KOPT-K1 (cell line): ENCODE data around the gene OR2A1.
"Not testable (repeated sequence)": the region's sequence is repeated elsewhere in the genome, so short reads cannot be mapped to it uniquely, and the experiment has no call there.

Experiments used
- H3K27ac ChIP-seq: fragments of 200-600 bp; sonication (generic); 2 replicates; pipeline ENCODE4 v1.5.1; 2016; ENCODE audit warnings: antibody characterized with exemption, mild to moderate bottlenecking, low read depth, low read length; ENCODE audit not compliant: poor library complexity, severe bottlenecking
- H3K36me3 ChIP-seq: fragments of 200-600 bp; sonication (generic); 2 replicates; pipeline ENCODE4 v1.5.1; 2017; ENCODE audit warnings: antibody characterized with exemption, mild to moderate bottlenecking, low read length, moderate library complexity; ENCODE audit not compliant: insufficient read depth
- H3K9me3 ChIP-seq: fragments of 200-600 bp; sonication (generic); 2 replicates; pipeline ENCODE4 v1.5.1; 2017; ENCODE audit warnings: antibody characterized with exemption, low read length, mild to moderate bottlenecking; ENCODE audit not compliant: insufficient read depth, poor library complexity, severe bottlenecking

OR2A1 gene

GRCh38 chr7:144305156-144305555 is 7.1 kb upstream of the OR2A1 start:
- H3K27ac ChIP-seq, H3K36me3 ChIP-seq, H3K9me3 ChIP-seq: not testable (repeated sequence)

GRCh38 chr7:144309702-144310101 is 2.5 kb upstream of the OR2A1 start:
- H3K27ac ChIP-seq, H3K36me3 ChIP-seq: not testable (repeated sequence)

GRCh38 chr7:144311218-144311617 is 1.0 kb upstream of the OR2A1 start:
- not testable (repeated sequence) for H3K9me3 ChIP-seq, H3K36me3 ChIP-seq, H3K27ac ChIP-seq

More at GRCh38 chr7:144309702-144310101, 2.5 kb upstream of the OR2A1 start:
- H3K9me3 ChIP-seq, result not testable (repeated sequence)

DNA sequence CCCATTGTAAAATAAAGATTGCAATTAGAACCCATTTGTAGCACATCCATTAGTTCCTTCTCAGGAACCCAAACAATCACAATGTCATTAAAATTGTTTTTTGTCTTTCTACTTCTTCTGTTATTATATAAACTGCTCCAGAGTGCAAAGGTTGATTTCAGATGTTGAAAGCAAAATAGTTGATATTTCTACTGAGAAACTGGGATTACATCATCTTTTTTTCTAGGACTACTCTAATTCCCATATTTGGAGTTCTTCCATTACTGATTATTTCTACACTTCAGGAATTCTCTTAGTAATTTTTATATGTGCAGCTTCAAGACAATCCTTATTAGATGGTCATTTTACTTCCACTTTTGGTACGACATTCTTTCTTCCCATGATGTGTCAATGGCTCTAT is 5.3 kb downstream of the OR2A1 start:
- not testable (repeated sequence) for H3K27ac ChIP-seq, H3K36me3 ChIP-seq, H3K9me3 ChIP-seq

GRCh38 chr7:144319547-144319946 is 7.3 kb downstream of the OR2A1 start:
- H3K9me3 ChIP-seq, H3K36me3 ChIP-seq, H3K27ac ChIP-seq: not testable (repeated sequence)

GRCh38 chr7:144321677-144322206 is 9.5 kb downstream of the OR2A1 start:
- H3K27ac ChIP-seq, H3K9me3 ChIP-seq: not testable (repeated sequence)

GRCh38 chr7:144323359-144323758 is 11.1 kb downstream of the OR2A1 start:
- H3K27ac ChIP-seq, H3K36me3 ChIP-seq, H3K9me3 ChIP-seq: not testable (repeated sequence)

More at GRCh38 chr7:144321677-144322206, 9.5 kb downstream of the OR2A1 start:
- not testable (repeated sequence) for H3K36me3 ChIP-seq

DNA sequence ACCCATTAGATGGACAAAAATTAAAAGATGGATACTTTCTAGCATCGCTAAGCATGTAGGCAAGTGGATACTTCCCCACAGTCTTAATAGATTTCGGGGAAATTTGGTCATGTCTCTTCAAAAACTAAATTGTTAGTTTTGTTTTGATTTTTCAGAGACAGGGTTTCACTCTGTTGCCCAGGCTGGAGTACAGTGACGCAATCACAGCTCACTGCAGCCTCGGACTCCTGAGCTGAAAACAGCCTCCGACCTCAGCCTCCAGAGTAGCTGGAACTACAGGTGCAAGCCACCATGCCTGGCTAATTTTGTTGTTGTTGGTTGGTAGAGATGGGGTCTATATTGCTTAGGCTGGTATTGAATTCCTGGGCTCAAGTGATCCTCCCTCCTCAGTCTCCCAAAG is 13.6 kb downstream of the OR2A1 start:
- not testable (repeated sequence) for H3K9me3 ChIP-seq, H3K36me3 ChIP-seq, H3K27ac ChIP-seq

- not testable (repeated sequence) for H3K9me3 ChIP-seq, H3K27ac ChIP-seq, H3K36me3 ChIP-seq
Observed at GRCh38 chr7:144330044-144330443, 17.8 kb downstream of the OR2A1 start.

DNA sequence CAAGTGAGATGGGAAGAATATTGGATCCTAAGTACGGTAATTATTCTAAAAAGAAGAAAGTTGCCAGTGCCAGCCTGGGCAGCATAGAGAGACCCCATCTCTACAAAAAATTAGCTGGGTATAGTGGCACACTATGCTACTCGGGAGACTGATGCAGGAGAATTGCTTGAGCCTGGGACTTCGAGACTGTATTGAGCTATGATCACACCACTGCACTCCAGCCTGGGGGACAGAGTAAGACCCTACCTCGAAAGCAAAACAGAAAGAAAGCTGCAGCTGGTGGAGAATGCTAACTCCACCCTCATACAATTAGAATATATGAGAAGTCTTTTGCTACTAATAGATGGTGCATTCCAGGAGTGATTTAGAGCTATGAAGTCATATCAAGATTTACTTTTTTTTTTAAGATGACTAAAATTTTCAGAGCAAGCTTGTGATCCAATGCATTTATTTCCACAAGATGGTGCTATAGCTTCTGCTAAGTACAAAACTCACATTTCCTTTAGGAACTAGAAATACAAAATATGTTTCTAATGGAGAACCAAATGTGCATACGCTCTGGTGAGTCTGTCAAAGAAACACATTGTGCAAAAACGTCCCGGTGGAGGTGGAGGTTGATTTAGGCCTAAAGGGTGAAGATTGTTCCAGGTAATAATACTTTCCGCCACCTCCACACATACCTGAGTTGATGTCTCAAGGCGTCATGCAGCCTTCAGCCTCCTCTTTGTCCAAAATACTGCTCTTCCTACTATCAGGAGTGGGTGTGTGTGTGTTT is 19.2 kb downstream of the OR2A1 start:
- not testable (repeated sequence) for H3K9me3 ChIP-seq, H3K36me3 ChIP-seq, H3K27ac ChIP-seq

GRCh38 chr7:144331996-144332288 is 19.7 kb downstream of the OR2A1 start:
- not testable (repeated sequence) for H3K27ac ChIP-seq, H3K36me3 ChIP-seq, H3K9me3 ChIP-seq

GRCh38 chr7:144348625-144349024 is 36.4 kb downstream of the OR2A1 start:
- not testable (repeated sequence) for H3K27ac ChIP-seq, H3K9me3 ChIP-seq, H3K36me3 ChIP-seq

- H3K36me3 ChIP-seq, H3K27ac ChIP-seq, H3K9me3 ChIP-seq: not testable (repeated sequence)
Observed at GRCh38 chr7:144351667-144352066, 39.4 kb downstream of the OR2A1 start.

- H3K36me3 ChIP-seq, H3K9me3 ChIP-seq, H3K27ac ChIP-seq: not testable (repeated sequence)
Observed at GRCh38 chr7:144355176-144355822, 43.1 kb downstream of the OR2A1 start, which contains the start of gene ARHGEF5. TSS of gene ARHGEF5 (plus strand) at chr7:144355402. CDS start at chr7:144362670, 7,268 bp downstream.

DNA sequence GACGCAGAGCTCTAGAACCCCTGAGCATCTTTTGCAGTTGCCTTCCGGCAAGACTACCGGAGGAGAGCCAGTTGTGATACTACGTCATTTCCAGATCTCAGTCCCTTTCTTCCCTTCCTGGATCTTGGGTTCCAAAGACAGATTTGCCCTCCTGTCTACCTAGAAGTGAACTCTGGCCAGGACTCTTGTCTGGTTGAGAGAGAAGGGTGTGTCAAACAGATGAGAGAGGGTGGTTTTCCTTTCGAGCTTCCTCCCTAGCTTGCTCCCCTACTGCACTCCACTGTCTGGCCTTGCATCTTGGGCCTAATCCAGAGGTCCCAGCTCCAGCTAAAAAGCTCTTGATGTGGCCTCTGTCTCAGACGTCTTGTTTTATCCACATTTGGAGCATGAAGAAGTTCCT is 44.0 kb downstream of the OR2A1 start:
- not testable (repeated sequence) for H3K27ac ChIP-seq, H3K36me3 ChIP-seq, H3K9me3 ChIP-seq

DNA sequence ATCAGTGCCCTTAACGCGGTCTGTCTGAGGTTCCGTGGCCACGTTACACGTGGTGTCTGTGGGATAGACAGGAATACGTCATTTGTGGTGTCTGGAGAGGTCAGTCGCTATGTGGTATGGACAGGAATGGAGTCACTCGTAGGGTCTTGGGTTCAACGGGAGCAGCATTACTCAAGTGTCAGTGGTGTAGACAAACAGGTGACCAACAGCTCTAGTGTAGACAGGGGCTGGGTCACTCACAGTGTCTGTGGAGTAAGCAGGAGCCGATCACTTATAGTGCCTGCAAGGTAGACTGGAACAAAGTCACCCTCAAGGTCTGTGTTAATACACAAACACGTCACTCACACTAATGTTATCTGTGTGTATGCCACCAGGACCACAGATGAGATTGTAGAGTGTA is 44.6 kb downstream of the OR2A1 start:
- not testable (repeated sequence) for H3K36me3 ChIP-seq, H3K27ac ChIP-seq, H3K9me3 ChIP-seq
